ENCODE results near the gene CDKN2C. TPM values are rescaled to one million over a fixed set of nuclear protein-coding genes. Genes with fewer than 3 reads are reported as not detected.

CDKN2C gene
- total RNA-seq, 3 donors from 2014 or later: 27.1 to 40.0 (median 31.1) TPM

- H3K27ac ChIP-seq: peak overlapping the region; percentile 92 to 96
- no peak for TF ChIP-seq POLR2AphosphoS5 (IDR thresholded peaks at IDR 0.05)
- H3K9me3 ChIP-seq: no peaks in the 10 kb centered on the region
- peak overlapping the region; percentile 84 to 88 (median 86) for H3K4me3 ChIP-seq
- no peaks in the 10 kb centered on the region for H3K36me3 ChIP-seq
- no peak for DNase-seq (ENCODE audit: low spot score in 2 of 2)
- peaks cover 0 to 4% of the 10 kb centered on the region in 2 donors for H3K27me3 ChIP-seq
- H3K4me1 ChIP-seq: no peaks in the 10 kb centered on the region
- intact Hi-C loops (cut with DNase I; ENCODE audit: low total_unique reads): no loop called here
Observed at GRCh38 chr1:50970931-50971582, 1.0 kb downstream of the CDKN2C start.

- DNase-seq (ENCODE audit: low spot score in 2 of 2): no peak
- Histone ChIP-seq H3K4me1 (no peaks in the 10 kb centered on the region), H3K27ac (no peak overlapping the region), H3K9me3 (no peaks in the 10 kb centered on the region), H3K27me3 (peaks cover 0 to 4% of the 10 kb centered on the region in 2 donors), H3K36me3 (no peaks in the 10 kb centered on the region), H3K4me3 (peak overlapping the region; percentile 84 to 88 (median 86))
- TF ChIP-seq POLR2A (IDR thresholded peaks at IDR 0.05): no peak
- no peak for TF ChIP-seq POLR2AphosphoS5 (IDR thresholded peaks at IDR 0.05)
- TF ChIP-seq CTCF (IDR thresholded peaks at IDR 0.05): no peak
- intact Hi-C loops (cut with DNase I; ENCODE audit: low total_unique reads): no loop called here
Observed at GRCh38 chr1:50971748-50972305, 1.8 kb downstream of the CDKN2C start.

- TF ChIP-seq POLR2A (IDR thresholded peaks at IDR 0.05) (no peak), POLR2AphosphoS5 (IDR thresholded peaks at IDR 0.05) (no peak), CTCF (IDR thresholded peaks at IDR 0.05) (no peak)
- H3K27ac ChIP-seq: peak overlapping the region in 1 of 2 donors; percentile 50
- DNase-seq (ENCODE audit: low spot score in 2 of 2): no peak
Observed at GRCh38 chr1:50972766-50973165, 2.7 kb downstream of the CDKN2C start.

DNA sequence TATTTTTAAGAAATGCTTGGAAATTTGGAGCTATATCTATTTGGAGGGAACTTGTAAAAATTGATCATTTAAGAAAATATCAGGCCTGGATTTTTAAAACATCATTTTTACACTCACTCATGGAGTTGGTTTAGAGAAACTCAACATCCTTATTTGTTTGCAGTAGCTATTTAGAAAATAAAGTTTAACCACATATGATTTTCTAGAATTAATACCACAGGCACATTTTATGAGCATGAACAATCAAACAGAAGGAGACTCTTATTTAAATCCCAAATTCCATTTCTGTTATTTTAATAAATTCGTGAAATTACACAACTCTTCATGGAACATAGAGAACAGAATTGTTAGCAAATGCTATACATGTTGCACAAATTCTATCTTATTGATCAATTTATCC, 3.2 kb downstream of the CDKN2C start:
- H3K9me3 ChIP-seq: no peaks in the 10 kb centered on the region
- intact Hi-C loops (cut with DNase I; ENCODE audit: low total_unique reads): no loop called here
- DNase-seq (ENCODE audit: low spot score in 2 of 2): no peak
- no peaks in the 10 kb centered on the region for H3K4me1 ChIP-seq
- peak overlapping the region; percentile 54 to 73 for H3K27ac ChIP-seq
- peaks cover 0 to 4% of the 10 kb centered on the region in 2 donors for H3K27me3 ChIP-seq
- H3K36me3 ChIP-seq: no peaks in the 10 kb centered on the region
- peak overlapping the region in 2 of 3 donors; percentile 49 to 86 for H3K4me3 ChIP-seq
- no peak for TF ChIP-seq POLR2A (IDR thresholded peaks at IDR 0.05)
- TF ChIP-seq CTCF (IDR thresholded peaks at IDR 0.05): no peak
- no peak for TF ChIP-seq POLR2AphosphoS5 (IDR thresholded peaks at IDR 0.05)

More at GRCh38 chr1:50972766-50973165, 2.7 kb downstream of the CDKN2C start:
- H3K4me1 ChIP-seq: no peaks in the 10 kb centered on the region
- peak overlapping the region in 2 of 3 donors; percentile 49 to 86 for H3K4me3 ChIP-seq
- no peaks in the 10 kb centered on the region for H3K36me3 ChIP-seq
- intact Hi-C loops (cut with DNase I; ENCODE audit: low total_unique reads): no loop called here
- H3K27me3 ChIP-seq: peaks cover 0 to 4% of the 10 kb centered on the region in 2 donors
- H3K9me3 ChIP-seq: no peaks in the 10 kb centered on the region

DNA sequence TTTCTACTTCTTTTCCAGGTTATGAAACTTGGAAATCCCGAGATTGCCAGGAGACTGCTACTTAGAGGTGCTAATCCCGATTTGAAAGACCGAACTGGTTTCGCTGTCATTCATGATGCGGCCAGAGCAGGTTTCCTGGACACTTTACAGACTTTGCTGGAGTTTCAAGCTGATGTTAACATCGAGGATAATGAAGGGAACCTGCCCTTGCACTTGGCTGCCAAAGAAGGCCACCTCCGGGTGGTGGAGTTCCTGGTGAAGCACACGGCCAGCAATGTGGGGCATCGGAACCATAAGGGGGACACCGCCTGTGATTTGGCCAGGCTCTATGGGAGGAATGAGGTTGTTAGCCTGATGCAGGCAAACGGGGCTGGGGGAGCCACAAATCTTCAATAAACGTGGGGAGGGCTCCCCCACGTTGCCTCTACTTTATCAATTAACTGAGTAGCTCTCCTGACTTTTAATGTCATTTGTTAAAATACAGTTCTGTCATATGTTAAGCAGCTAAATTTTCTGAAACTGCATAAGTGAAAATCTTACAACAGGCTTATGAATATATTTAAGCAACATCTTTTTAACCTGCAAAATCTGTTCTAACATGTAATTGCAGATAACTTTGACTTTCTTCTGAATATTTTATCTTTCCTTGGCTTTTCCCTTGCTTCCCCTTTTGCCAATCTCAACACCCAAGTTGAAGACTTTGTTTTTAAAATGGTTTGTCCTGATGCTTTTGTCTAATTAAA, 4.0 kb downstream of the CDKN2C start:
- no peak for DNase-seq (ENCODE audit: low spot score in 2 of 2)
- peak overlapping the region; percentile 54 to 73 for H3K27ac ChIP-seq
- H3K4me1 ChIP-seq: no peaks in the 10 kb centered on the region
- TF ChIP-seq POLR2A (IDR thresholded peaks at IDR 0.05) (no peak), POLR2AphosphoS5 (IDR thresholded peaks at IDR 0.05) (no peak), CTCF (IDR thresholded peaks at IDR 0.05) (no peak)
- intact Hi-C loops (cut with DNase I; ENCODE audit: low total_unique reads): no loop called here
- peak overlapping the region in 2 of 3 donors; percentile 49 to 86 for H3K4me3 ChIP-seq
- no peaks in the 10 kb centered on the region for H3K9me3 ChIP-seq
- peaks cover 0 to 4% of the 10 kb centered on the region in 2 donors for H3K27me3 ChIP-seq
- H3K36me3 ChIP-seq: no peaks in the 10 kb centered on the region

All from breast epithelium (tissue), 4 donors.